K562 (cell line): ENCODE measurements around the gene UNC13A. TPM values are rescaled to one million over a fixed set of nuclear protein-coding genes. Genes with fewer than 3 reads are reported as not detected.

ENCODE experiments used
- BMI1 ChIP-seq: fragments of 150-350 bp; IDR thresholded peaks from 2 replicates; pipeline ENCODE4 v1.6.1; 2014; ENCODE audit warnings: low read length
- CEBPB ChIP-seq: fragments of 450-650 bp; IDR thresholded peaks from 2 replicates; pipeline ENCODE4 v1.6.1; 2016; ENCODE audit warnings: missing genetic modification characterization, missing compliant biosample characterization
- CHCHD3 ChIP-seq: fragments of 250-450 bp; sonication (Bioruptor Pico); IDR thresholded peaks from 2 replicates; pipeline ENCODE4 v2.1.2; 2022; ENCODE audit warnings: mild to moderate bottlenecking
- COPS2 ChIP-seq: fragments of 450-650 bp; conservative IDR thresholded peaks from 2 replicates; pipeline ENCODE4 v1.6.1; 2016; ENCODE audit warnings: mild to moderate bottlenecking, moderate library complexity
- CREM ChIP-seq: IDR thresholded peaks from 2 replicates; pipeline ENCODE4 v1.6.1; 2014; ENCODE audit warnings: antibody characterized with exemption, low read depth
- CTBP1 ChIP-seq: fragments of 450-650 bp; IDR thresholded peaks from 2 replicates; pipeline ENCODE4 v1.6.1; 2016; ENCODE audit warnings: borderline replicate concordance
- ETS2 ChIP-seq: IDR thresholded peaks from 2 replicates; pipeline ENCODE4 v1.6.1; 2016; ENCODE audit warnings: borderline replicate concordance, missing genetic modification characterization, mild to moderate bottlenecking, moderate library complexity, missing compliant biosample characterization; ENCODE audit not compliant: poor library complexity, severe bottlenecking
- FOSL1 ChIP-seq: fragments of 200-800 bp; sonication (Bioruptor generic); conservative IDR thresholded peaks from 2 replicates; pipeline ENCODE4 v1.6.1; 2016; ENCODE audit warnings: missing genetic modification characterization, missing compliant biosample characterization
- GABPB2 ChIP-seq: fragments of 250-450 bp; sonication (Bioruptor Pico); conservative IDR thresholded peaks from 2 replicates; pipeline ENCODE4 v1.5.1; 2021; ENCODE audit warnings: mild to moderate bottlenecking
- ILF3 ChIP-seq: fragments of 450-650 bp; IDR thresholded peaks from 2 replicates; pipeline ENCODE4 v1.6.1; 2018; ENCODE audit warnings: antibody characterized with exemption, mild to moderate bottlenecking, moderate library complexity, borderline replicate concordance
- L3MBTL2 ChIP-seq: fragments of 450-650 bp; IDR thresholded peaks from 2 replicates; pipeline ENCODE4 v1.6.1; 2016; ENCODE audit warnings: mild to moderate bottlenecking, moderate library complexity
- NFE2L1 ChIP-seq: fragments of 450-650 bp; IDR thresholded peaks from 2 replicates; pipeline ENCODE4 v1.6.1; 2016; ENCODE audit warnings: missing genetic modification characterization, low read depth, mild to moderate bottlenecking, missing compliant biosample characterization, moderate library complexity, borderline replicate concordance
- RB1 ChIP-seq: fragments of 450-650 bp; IDR thresholded peaks from 2 replicates; pipeline ENCODE4 v1.6.1; 2017; ENCODE audit warnings: low read depth, mild to moderate bottlenecking
- RBM17 ChIP-seq: fragments of 200-400 bp; formaldehyde crosslinking; IDR thresholded peaks from 2 replicates; pipeline ENCODE4 v1.6.1; 2017; ENCODE audit warnings: low read depth, mild to moderate bottlenecking, low read length, borderline replicate concordance
- RFX7 ChIP-seq: fragments of 250-450 bp; sonication (Bioruptor Pico); IDR thresholded peaks from 2 replicates; pipeline ENCODE4 v1.5.1; 2021; ENCODE audit warnings: mild to moderate bottlenecking
- SRSF7 ChIP-seq: fragments of 200-400 bp; formaldehyde crosslinking; optimal IDR thresholded peaks from 2 replicates; pipeline ENCODE3; 2017; ENCODE audit warnings: mild to moderate bottlenecking, low read depth, low read length
- TBL1XR1 ChIP-seq, 2 experiments: IDR thresholded peaks; 2 replicates each; pipeline ENCODE4 v1.6.1; 2012; ENCODE audit warnings: improper control_type of control experiment in 2 of 2, low read length in 2 of 2, mild to moderate bottlenecking in 1 of 2
- TEAD4 ChIP-seq, 2 experiments: sonication (generic) in 1 of 2; formaldehyde crosslinking in 1 of 2; IDR thresholded peaks; 2 replicates each; pipeline versions ENCODE4 v1.6.1 to v1.8.0; 2012 to 2022; ENCODE audit warnings: borderline replicate concordance in 1 of 2, inconsistent platforms in 1 of 2, low read length in 1 of 2, mild to moderate bottlenecking in 1 of 2, missing genetic modification reagents in 1 of 2
- TFAM ChIP-seq: fragments of 250-450 bp; sonication (Bioruptor Pico); conservative IDR thresholded peaks from 2 replicates; pipeline ENCODE4 v1.5.0; 2021; ENCODE audit warnings: mild to moderate bottlenecking, moderate library complexity
- ZNF133 ChIP-seq: fragments of 250-450 bp; sonication (Bioruptor Pico); IDR thresholded peaks from 2 replicates; pipeline ENCODE4 v1.4.0; 2020; ENCODE audit warnings: mild to moderate bottlenecking
- ZNF174 ChIP-seq: fragments of 250-450 bp; sonication (Bioruptor Pico); IDR thresholded peaks from 2 replicates; pipeline ENCODE4 v1.4.0; 2020; ENCODE audit warnings: mild to moderate bottlenecking
- ZNF511 ChIP-seq: sonication (generic); formaldehyde crosslinking; IDR thresholded peaks from 2 replicates; pipeline ENCODE4 v1.8.0; 2022; ENCODE audit warnings: mild to moderate bottlenecking, missing genetic modification reagents
- polyA plus RNA-seq, 8 experiments: library from polyadenylated mRNA; depleted of rRNA in 4 of 8; stranded (reverse) in 5 of 8; unstranded in 3 of 8; fragments of >200 nt; fragmentation: Nextera tagmentation in 2 of 8; fragmentation: Illumina TruSeq in 1 of 8; extraction: Ambion mirVana in 2 of 8; extraction: Trizol in 1 of 8; gene quantifications; 2 replicates each; pipeline versions ENCODE4 v1.2.1 to v1.2.3, GENCODE V29; 2011 to 2014; ENCODE audit warnings: inconsistent platforms in 1 of 8, missing spikeins in 1 of 8
- total RNA-seq, 7 experiments: library from RNA; depleted of rRNA in 6 of 7; stranded (reverse); fragments of >200 nt in 6 of 7; fragmentation: Illumina TruSeq in 2 of 7; extraction: Trizol in 2 of 7; gene quantifications; 2 replicates each; pipeline versions ENCODE4 v1.2.1 to v1.2.3, GENCODE V29; 2011 to 2021; ENCODE audit warnings: low replicate concordance in 1 of 7
- TF ChIP-seq, protein P1 (sequence below): sonication (generic); formaldehyde crosslinking; IDR thresholded peaks from 2 replicates; pipeline ENCODE4 v1.8.1; 2023; ENCODE audit warnings: mild to moderate bottlenecking, missing genetic modification reagents
- TF ChIP-seq, protein P2 (sequence below): sonication (generic); formaldehyde crosslinking; IDR thresholded peaks from 2 replicates; pipeline ENCODE4 v1.8.0; 2022; ENCODE audit warnings: mild to moderate bottlenecking, missing genetic modification reagents
- TF ChIP-seq, protein P3 (sequence below), 3 experiments: fragments of 200-800 bp in 1 of 3; sonication (Bioruptor generic) in 1 of 3; sonication (generic) in 1 of 3; formaldehyde crosslinking in 1 of 3; IDR thresholded peaks; 2 replicates each; pipeline versions ENCODE4 v1.6.1 to v1.8.0; 2016 to 2022; ENCODE audit warnings: mild to moderate bottlenecking in 2 of 3, missing compliant biosample characterization in 2 of 3, missing genetic modification characterization in 2 of 3, missing genetic modification reagents in 1 of 3

Gene UNC13A
- total and polyA plus RNA-seq, 9 of the 15 experiments (the other 6 are each of a cell fraction or from before 2014, with no cell fraction given) = 0.03 to 1.0 (median 0.25) TPM

DNA sequence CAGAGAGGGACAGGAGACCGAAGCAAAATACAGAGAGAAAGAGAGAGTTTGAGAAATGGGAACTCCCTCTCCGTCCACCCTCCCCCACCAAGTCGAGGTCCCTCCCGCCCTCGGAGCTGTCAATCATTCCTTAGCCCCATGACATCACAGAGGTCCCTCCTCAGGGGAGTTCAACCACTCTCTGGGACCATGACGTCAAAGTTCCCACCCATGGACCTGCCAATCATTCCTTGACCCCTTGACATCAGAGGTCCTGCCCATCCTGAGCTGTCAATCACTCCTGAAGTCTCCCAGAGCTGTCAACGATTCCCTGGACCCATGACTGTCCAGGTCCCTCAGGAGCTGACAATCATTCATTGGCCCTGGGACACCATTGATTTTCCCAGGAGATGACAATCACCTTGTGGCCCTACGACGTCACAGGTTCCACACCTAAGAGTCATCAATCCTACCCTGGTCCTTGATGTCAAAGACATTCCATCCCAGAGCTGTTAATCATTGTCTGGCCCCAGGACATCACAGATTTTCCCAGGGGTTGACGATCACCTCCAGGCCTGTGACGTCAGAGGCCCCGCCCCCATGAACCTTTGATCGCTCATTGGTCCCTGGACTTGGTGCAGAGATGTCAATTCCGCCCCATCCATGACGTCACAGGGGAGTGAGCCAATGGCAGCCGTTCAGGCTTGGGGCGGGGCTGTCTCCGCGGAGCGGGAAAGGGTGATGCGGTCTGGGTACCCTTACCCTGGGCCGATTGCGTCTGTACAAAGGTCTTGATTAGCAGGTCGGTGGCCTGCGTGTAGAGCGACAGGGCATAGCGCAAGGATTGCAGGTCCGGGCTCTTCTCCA is 71.0 kb downstream of the UNC13A start (continued):
- TF ChIP-seq RBM17 (no peak), SRSF7 (no peak), CHCHD3 (CRISPR knock-in tag) (no peak), ZNF511 (no peak), L3MBTL2 (peak; percentile 20; the same call in 1 of the 2 replicates), BMI1 (no peak), GABPB2 (CRISPR knock-in tag) (no peak), CTBP1 (peak; percentile 87; the same call in 1 of the 2 replicates), CREM (peak; percentile 98), CEBPB (tag) (no peak), RB1 (no peak), ZNF133 (no peak), FOSL1 (no peak), TFAM (no peak), ZNF174 (CRISPR knock-in tag) (no peak), COPS2 (no peak), ETS2 (tag) (no peak), ILF3 (no peak), TBL1XR1 (IDR thresholded peaks at IDR 0.05; ENCODE audit: low read length in 2 of 2) (peak in 1 of 2 experiments; percentile 70; a peak in 2 of 4 replicates), NFE2L1 (no peak), TEAD4 (IDR thresholded peaks at IDR 0.05; ENCODE audit: low read length) (peak; percentile 6; the same call in 1 of the 2 replicates), TEAD4 (CRISPR knock-in tag; IDR thresholded peaks at IDR 0.05; ENCODE audit: borderline replicate concordance) (no peak), RFX7 (CRISPR knock-in tag) (no peak)
- TF ChIP-seq, protein P1, sequence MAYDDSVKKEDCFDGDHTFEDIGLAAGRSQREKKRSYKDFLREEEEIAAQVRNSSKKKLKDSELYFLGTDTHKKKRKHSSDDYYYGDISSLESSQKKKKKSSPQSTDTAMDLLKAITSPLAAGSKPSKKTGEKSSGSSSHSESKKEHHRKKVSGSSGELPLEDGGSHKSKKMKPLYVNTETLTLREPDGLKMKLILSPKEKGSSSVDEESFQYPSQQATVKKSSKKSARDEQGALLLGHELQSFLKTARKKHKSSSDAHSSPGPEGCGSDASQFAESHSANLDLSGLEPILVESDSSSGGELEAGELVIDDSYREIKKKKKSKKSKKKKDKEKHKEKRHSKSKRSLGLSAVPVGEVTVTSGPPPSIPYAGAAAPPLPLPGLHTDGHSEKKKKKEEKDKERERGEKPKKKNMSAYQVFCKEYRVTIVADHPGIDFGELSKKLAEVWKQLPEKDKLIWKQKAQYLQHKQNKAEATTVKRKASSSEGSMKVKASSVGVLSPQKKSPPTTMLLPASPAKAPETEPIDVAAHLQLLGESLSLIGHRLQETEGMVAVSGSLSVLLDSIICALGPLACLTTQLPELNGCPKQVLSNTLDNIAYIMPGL (CRISPR knock-in tag) = no peak
- TF ChIP-seq, protein P2, sequence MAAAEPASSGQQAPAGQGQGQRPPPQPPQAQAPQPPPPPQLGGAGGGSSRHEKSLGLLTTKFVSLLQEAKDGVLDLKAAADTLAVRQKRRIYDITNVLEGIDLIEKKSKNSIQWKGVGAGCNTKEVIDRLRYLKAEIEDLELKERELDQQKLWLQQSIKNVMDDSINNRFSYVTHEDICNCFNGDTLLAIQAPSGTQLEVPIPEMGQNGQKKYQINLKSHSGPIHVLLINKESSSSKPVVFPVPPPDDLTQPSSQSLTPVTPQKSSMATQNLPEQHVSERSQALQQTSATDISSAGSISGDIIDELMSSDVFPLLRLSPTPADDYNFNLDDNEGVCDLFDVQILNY (CRISPR knock-in tag) = no peak
- TF ChIP-seq, protein P3, sequence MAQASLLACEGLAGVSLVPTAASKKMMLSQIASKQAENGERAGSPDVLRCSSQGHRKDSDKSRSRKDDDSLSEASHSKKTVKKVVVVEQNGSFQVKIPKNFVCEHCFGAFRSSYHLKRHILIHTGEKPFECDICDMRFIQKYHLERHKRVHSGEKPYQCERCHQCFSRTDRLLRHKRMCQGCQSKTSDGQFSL (CRISPR knock-in tag; IDR thresholded peaks at IDR 0.05) = no peak
- TF ChIP-seq, protein P3 (tag; IDR thresholded peaks at IDR 0.05) = no peak
